OCI-LY7 (cell line): ENCODE measurements around the gene TPH2. TPM values are rescaled to one million over a fixed set of nuclear protein-coding genes. Genes with fewer than 3 reads are reported as not detected.

ENCODE experiments used
- BruUV-seq: library from RNA; stranded (reverse); fragments of 400-500 nt; replicated peaks from 2 replicates; lab custom pipeline; 2021; lab: Mats Ljungman, UMichigan
- CTCF ChIA-PET: fragments of 300-600 bp; sonication (Branson Sonifier 250); formaldehyde crosslinking; loops from one replicate; lab custom pipeline; 2022; ENCODE audit warnings: antibody characterized with exemption; ENCODE audit not compliant: unreplicated experiment; lab: Charles Lee
- POLR2A ChIA-PET: fragments of 300-600 bp; sonication (Branson Sonifier 250); formaldehyde crosslinking; loops from one replicate; lab custom pipeline; 2022; ENCODE audit warnings: antibody characterized with exemption; lab: Charles Lee
- DNase-seq: peaks from one replicate; pipeline ENCODE4 v3.0.0-alpha.2; 2015; ENCODE audit warnings: low spot score
- H2AFZ ChIP-seq: fragments of 200-600 bp; sonication (generic), shearing (Covaris generic); 2 replicates; pipeline ENCODE4 v1.6.1; 2014; ENCODE audit warnings: mild to moderate bottlenecking, antibody characterized with exemption, low read length, moderate library complexity
- H3K27ac ChIP-seq: fragments of 200-600 bp; sonication (generic); 2 replicates; pipeline ENCODE4 v1.5.1; 2014; ENCODE audit warnings: mixed run types, low read depth, mild to moderate bottlenecking, moderate library complexity, low read length, inconsistent platforms; ENCODE audit not compliant: poor library complexity, severe bottlenecking
- H3K36me3 ChIP-seq: fragments of 200-600 bp; sonication (generic); 2 replicates; pipeline ENCODE4 v1.6.1; 2014; ENCODE audit warnings: mild to moderate bottlenecking, antibody characterized with exemption, low read length, moderate library complexity, mixed read lengths; ENCODE audit not compliant: insufficient read depth
- H3K4me1 ChIP-seq: fragments of 200-600 bp; sonication (generic); 2 replicates; pipeline ENCODE4 v1.5.1; 2014; ENCODE audit warnings: mild to moderate bottlenecking, low read length; ENCODE audit not compliant: insufficient read depth, poor library complexity, severe bottlenecking
- H3K4me2 ChIP-seq: fragments of 200-600 bp; sonication (generic); 2 replicates; pipeline ENCODE4 v1.6.1; 2014; ENCODE audit warnings: mild to moderate bottlenecking, low read length
- H3K4me3 ChIP-seq: fragments of 200-600 bp; sonication (generic); 2 replicates; pipeline ENCODE4 v1.5.1; 2014; ENCODE audit warnings: mild to moderate bottlenecking, low read depth, low read length; ENCODE audit not compliant: poor library complexity, severe bottlenecking
- H3K79me2 ChIP-seq: fragments of 200-600 bp; sonication (generic); 2 replicates; pipeline ENCODE4 v1.6.1; 2016; ENCODE audit warnings: low read depth, mild to moderate bottlenecking, low read length, moderate library complexity, mixed read lengths; ENCODE audit not compliant: insufficient read depth
- H3K9me2 ChIP-seq: fragments of 200-600 bp; sonication (generic); 2 replicates; pipeline ENCODE4 v1.6.1; 2016; ENCODE audit warnings: mild to moderate bottlenecking, low read length, mixed read lengths; ENCODE audit not compliant: insufficient read depth
- H3K9me3 ChIP-seq: fragments of 200-600 bp; sonication (generic); 2 replicates; pipeline ENCODE4 v1.6.1; 2014; ENCODE audit warnings: mild to moderate bottlenecking, mixed run types, low read length, mixed read lengths
- H4K20me1 ChIP-seq: fragments of 200-600 bp; sonication (generic); 2 replicates; pipeline ENCODE4 v1.6.1; 2014; ENCODE audit warnings: mild to moderate bottlenecking, antibody characterized with exemption, low read length, moderate library complexity, mixed read lengths; ENCODE audit not compliant: insufficient read depth
- CTCF ChIP-seq: fragments of 200-600 bp; sonication (generic); conservative IDR thresholded peaks from 2 replicates; pipeline ENCODE4 v1.5.1; 2014; ENCODE audit warnings: mild to moderate bottlenecking, antibody characterized with exemption, low read length, moderate library complexity, mixed read lengths
- EZH2phosphoT487 ChIP-seq: fragments of 200-600 bp; sonication (generic); IDR thresholded peaks from 2 replicates; pipeline ENCODE4 v1.6.1; 2018; ENCODE audit warnings: low read depth, borderline replicate concordance, mild to moderate bottlenecking, mixed run types, antibody characterized with exemption, low read length, moderate library complexity, mixed read lengths
- intact Hi-C: fragments of 100-400 bp; cut with micrococcal nuclease; formaldehyde crosslinking; loops from one replicate; pipeline ENCODE4 v1.10.0; 2022; ENCODE audit not compliant: unreplicated experiment
- total RNA-seq, 2 experiments: library from RNA; depleted of rRNA in 1 of 2; stranded (reverse); fragments of >200 nt in 1 of 2; shearing (Covaris generic) in 1 of 2; gene quantifications; 2 replicates each; pipeline ENCODE4 v1.2.3, GENCODE V29; 2014 to 2022

TPH2 gene
- total RNA-seq, 2 experiments from 2014 or later = not detected

- Histone ChIP-seq H3K27ac (no peak overlapping the region), H4K20me1 (no peaks in the 10 kb centered on the region), H3K4me3 (no peak overlapping the region), H3K4me2 (no peak overlapping the region), H3K9me3 (no peaks in the 10 kb centered on the region), H3K9me2 (no peaks in the 10 kb centered on the region), H2AFZ (no peak overlapping the region), H3K79me2 (no peaks in the 10 kb centered on the region), H3K4me1 (no peaks in the 10 kb centered on the region), H3K36me3 (no peaks in the 10 kb centered on the region)
- POLR2A ChIA-PET = no interaction called here
- intact Hi-C loops = no loop called here
- CTCF ChIA-PET = no interaction called here
- no TSS peak for BruUV-seq
- TF ChIP-seq CTCF = no peak
- TF ChIP-seq EZH2phosphoT487 = no peak
- no peak for DNase-seq
Observed at GRCh38 chr12:72015895-72016294, 77.2 kb downstream of the TPH2 start.

DNA sequence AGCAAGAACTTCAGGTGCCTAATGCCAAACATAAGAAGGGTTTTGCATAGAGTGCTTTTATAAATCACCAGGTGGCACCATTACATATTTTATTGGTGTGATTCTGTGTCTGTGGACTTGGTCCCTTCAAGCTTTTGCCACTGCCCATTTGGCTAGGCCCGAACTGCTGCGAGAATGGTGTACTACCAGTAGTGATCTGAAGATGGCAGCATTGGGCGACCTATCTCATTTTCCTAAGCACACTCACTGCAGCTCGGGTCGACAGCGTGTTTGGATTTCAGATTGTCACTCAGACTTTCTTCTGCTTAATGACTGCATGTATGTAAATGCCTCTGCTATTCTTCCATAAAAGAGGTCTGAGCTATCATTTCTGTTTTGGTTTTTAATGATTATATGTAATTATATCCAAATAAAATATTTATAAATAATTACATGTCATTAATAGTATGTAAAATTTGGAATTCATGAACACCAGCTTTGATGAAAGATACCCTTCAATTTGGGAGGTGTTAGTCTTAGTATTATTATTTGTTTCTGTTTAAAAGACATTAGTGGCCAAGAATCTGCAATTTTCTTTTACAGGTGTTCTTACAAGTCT is 78.5 kb downstream of the TPH2 start:
- POLR2A ChIA-PET = no interaction called here
- CTCF ChIA-PET = no interaction called here
- Histone ChIP-seq H2AFZ (no peak overlapping the region), H3K4me2 (no peak overlapping the region), H3K4me1 (no peaks in the 10 kb centered on the region), H3K4me3 (no peak overlapping the region), H3K79me2 (no peaks in the 10 kb centered on the region), H3K9me3 (no peaks in the 10 kb centered on the region), H4K20me1 (no peaks in the 10 kb centered on the region), H3K27ac (no peak overlapping the region), H3K9me2 (no peaks in the 10 kb centered on the region), H3K36me3 (no peaks in the 10 kb centered on the region)
- BruUV-seq = no TSS peak
- peak; percentile 68 for DNase-seq
- intact Hi-C loops = no loop called here
- TF ChIP-seq EZH2phosphoT487 (no peak), CTCF (peak; percentile 87)

DNA sequence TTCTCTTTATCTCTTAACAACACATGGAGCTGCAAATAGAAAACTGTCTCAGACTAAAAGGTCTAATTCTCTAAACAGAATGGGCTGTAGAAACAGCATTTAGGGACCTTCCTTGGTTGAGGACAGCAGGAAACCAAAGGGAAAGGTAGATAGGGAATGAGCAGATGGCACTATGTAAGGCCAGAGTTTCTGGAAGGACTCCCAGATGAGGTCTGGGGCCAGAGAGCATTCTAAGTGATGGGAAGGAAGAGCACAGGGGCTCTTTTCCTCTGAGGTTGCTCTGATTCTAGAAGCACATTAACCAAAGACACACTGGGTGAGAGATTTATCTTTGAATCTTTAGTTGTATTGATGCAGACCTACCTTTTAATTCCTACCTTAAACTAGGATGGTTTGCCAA is 79.4 kb downstream of the TPH2 start:
- TF ChIP-seq CTCF = no peak
- no peak for TF ChIP-seq EZH2phosphoT487
- no TSS peak for BruUV-seq

More for the DNA sequence above, 79.4 kb downstream of the TPH2 start:
- no peak overlapping the region for H2AFZ ChIP-seq
- POLR2A ChIA-PET = interaction anchor here (0.7 kb wide), 1 partner anchor 328 kb away, joined by 3 read pairs; no protein-coding TSS in a partner anchor
- intact Hi-C loops = no loop called here
- H3K4me1 ChIP-seq = no peaks in the 10 kb centered on the region
- no peaks in the 10 kb centered on the region for H3K36me3 ChIP-seq
- no peaks in the 10 kb centered on the region for H3K79me2 ChIP-seq
- CTCF ChIA-PET = no interaction called here
- no peak overlapping the region for H3K4me2 ChIP-seq
- no peaks in the 10 kb centered on the region for H3K9me2 ChIP-seq
- H4K20me1 ChIP-seq = no peaks in the 10 kb centered on the region
- no peak overlapping the region for H3K27ac ChIP-seq
- H3K9me3 ChIP-seq = no peaks in the 10 kb centered on the region
- no peak for DNase-seq
- no peak overlapping the region for H3K4me3 ChIP-seq
